ENCODE data around the gene CCL15. TPM values are rescaled to one million over a fixed set of nuclear protein-coding genes. Genes with fewer than 3 reads are reported as not detected.

The CCL15 gene
- total and polyA plus RNA-seq, 2 of the 13 experiments (the other 11 are each of a cell fraction or from before 2014, with no cell fraction given): 29.2 to 45.9 TPM

GRCh38 chr17:36008998-36009665 is 7.8 kb upstream of the CCL15 start (continued):
- TF ChIP-seq KDM5B (CRISPR knock-in tag; IDR thresholded peaks at IDR 0.05; ENCODE audit: borderline replicate concordance) (0 out of 2 replicates have a peak, but pooled peaks have one; percentile 28), SPEN (CRISPR knock-in tag; IDR thresholded peaks at IDR 0.05; ENCODE audit: low read depth) (no peak), SIN3B (IDR thresholded peaks at IDR 0.05; ENCODE audit: low read length) (no peak), ZNF687 (CRISPR knock-in tag; IDR thresholded peaks at IDR 0.05) (peak; percentile 84), GATAD1 (CRISPR knock-in tag; IDR thresholded peaks at IDR 0.05) (no peak), FOXA1 (IDR thresholded peaks at IDR 0.05) (no peak), FOXA1 (CRISPR knock-in tag; IDR thresholded peaks at IDR 0.05) (no peak), RBM39 (IDR thresholded peaks at IDR 0.05; ENCODE audit: low read depth, low read length, poor library complexity, severe bottlenecking) (peak; percentile 48), MYC (CRISPR knock-in tag; IDR thresholded peaks at IDR 0.05; ENCODE audit: borderline replicate concordance) (peak; percentile 51; the same call in 1 of the 2 replicates), ZNF670 (CRISPR knock-in tag; IDR thresholded peaks at IDR 0.05; ENCODE audit: borderline replicate concordance) (no peak), HDAC2 (CRISPR knock-in tag; IDR thresholded peaks at IDR 0.05) (peak; percentile 14; the same call in 1 of the 2 replicates), PPARG (CRISPR knock-in tag; conservative IDR thresholded peaks at IDR 0.05) (0 out of 2 replicates have a peak, but pooled peaks have one; percentile 11), TP53 (CRISPR knock-in tag; conservative IDR thresholded peaks at IDR 0.05) (0 out of 2 replicates have a peak, but pooled peaks have one; percentile 33), NCOR1 (IDR thresholded peaks at IDR 0.05; ENCODE audit: borderline replicate concordance, low read length) (no peak), CHD4 (IDR thresholded peaks at IDR 0.05; ENCODE audit: borderline replicate concordance, low read length) (peak; percentile 63; the same call in 1 of the 2 replicates), ZSCAN25 (CRISPR knock-in tag; IDR thresholded peaks at IDR 0.05) (peak; percentile 62), ARNTL (CRISPR knock-in tag; IDR thresholded peaks at IDR 0.05) (peak; percentile 56; the same call in 1 of the 2 replicates), SOX6 (IDR thresholded peaks at IDR 0.05) (no peak), SOX6 (CRISPR knock-in tag; IDR thresholded peaks at IDR 0.05) (peak; percentile 26; the same call in 1 of the 2 replicates), ZNF652 (CRISPR knock-in tag; IDR thresholded peaks at IDR 0.05; ENCODE audit: borderline replicate concordance, low read depth) (no peak), MAFG (CRISPR knock-in tag; IDR thresholded peaks at IDR 0.05) (no peak), JUN (CRISPR knock-in tag; IDR thresholded peaks at IDR 0.05) (no peak), ZNF615 (CRISPR knock-in tag; IDR thresholded peaks at IDR 0.05; ENCODE audit: borderline replicate concordance) (no peak)
- TF ChIP-seq, protein P1, sequence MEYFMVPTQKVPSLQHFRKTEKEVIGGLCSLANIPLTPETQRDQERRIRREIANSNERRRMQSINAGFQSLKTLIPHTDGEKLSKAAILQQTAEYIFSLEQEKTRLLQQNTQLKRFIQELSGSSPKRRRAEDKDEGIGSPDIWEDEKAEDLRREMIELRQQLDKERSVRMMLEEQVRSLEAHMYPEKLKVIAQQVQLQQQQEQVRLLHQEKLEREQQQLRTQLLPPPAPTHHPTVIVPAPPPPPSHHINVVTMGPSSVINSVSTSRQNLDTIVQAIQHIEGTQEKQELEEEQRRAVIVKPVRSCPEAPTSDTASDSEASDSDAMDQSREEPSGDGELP (IDR thresholded peaks at IDR 0.05; ENCODE audit: borderline replicate concordance, low read depth): peak; percentile 53; the same call in 1 of the 2 replicates
- TF ChIP-seq, protein P2, sequence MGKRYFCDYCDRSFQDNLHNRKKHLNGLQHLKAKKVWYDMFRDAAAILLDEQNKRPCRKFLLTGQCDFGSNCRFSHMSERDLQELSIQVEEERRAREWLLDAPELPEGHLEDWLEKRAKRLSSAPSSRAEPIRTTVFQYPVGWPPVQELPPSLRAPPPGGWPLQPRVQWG (CRISPR knock-in tag; IDR thresholded peaks at IDR 0.05; ENCODE audit: borderline replicate concordance, low read depth): no peak
